B cell (primary cell): ENCODE results near the gene SATB1. TPM values are rescaled to one million over a fixed set of nuclear protein-coding genes. Genes with fewer than 3 reads are reported as not detected.

ENCODE experiments used
- ATAC-seq: fragments of 200-7000 bp; cut with Tn5 transposase; one replicate; pipeline ENCODE4 v1.10.0; 2021; ENCODE audit warnings: low read depth, mild to moderate bottlenecking, moderate number of reproducible peaks, moderate library complexity
- CTCF ChIA-PET: fragments of 350-600 bp; sonication (Branson Sonifier 250); formaldehyde crosslinking; loops from one replicate; lab custom pipeline; 2021; ENCODE audit warnings: antibody characterized with exemption, inconsistent platforms; lab: Charles Lee
- POLR2A ChIA-PET: fragments of 350-600 bp; sonication (Branson Sonifier 250); formaldehyde crosslinking; loops from one replicate; lab custom pipeline; 2021; ENCODE audit warnings: antibody characterized with exemption; lab: Charles Lee
- DNase-seq: peaks from one replicate; pipeline ENCODE4 v3.0.0; 2013
- H2AFZ ChIP-seq: 2 replicates; pipeline ENCODE4 v1.6.1; 2012; ENCODE audit warnings: mild to moderate bottlenecking, low read depth, low read length; ENCODE audit not compliant: insufficient read depth, poor library complexity, severe bottlenecking
- H3K27ac ChIP-seq, 2 donors: 1 replicate in 1 of 2; 2 replicates in 1 of 2; pipeline ENCODE4 v1.5.1; 2012 to 2013; ENCODE audit warnings: low read length in 2 of 2, mild to moderate bottlenecking in 2 of 2, moderate library complexity in 1 of 2
- H3K27me3 ChIP-seq, 4 experiments: fragments of 200-600 bp in 1 of 4; sonication (generic) in 1 of 4; replicated peaks in 1 of 4; 1 replicate in 2 of 4; 2 replicates in 2 of 4; pipeline versions ENCODE4 v1.6.1 to v1.7.0; 2013 to 2016; ENCODE audit warnings: low read length in 3 of 4, mild to moderate bottlenecking in 2 of 4, mixed read lengths in 1 of 4, moderate library complexity in 1 of 4; ENCODE audit not compliant: insufficient read depth in 4 of 4, control insufficient read depth in 3 of 4; ENCODE audit errors: control extremely low read depth in 1 of 4
- H3K36me3 ChIP-seq, 2 experiments: replicated peaks in 1 of 2; 1 replicate in 1 of 2; 2 replicates in 1 of 2; pipeline versions ENCODE4 v1.6.1 to v1.7.1; 2013; ENCODE audit warnings: low read length in 1 of 2; ENCODE audit not compliant: insufficient read depth in 2 of 2, control insufficient read depth in 1 of 2; ENCODE audit errors: control extremely low read depth in 1 of 2, extremely low read depth in 1 of 2
- H3K4me1 ChIP-seq, 2 donors: fragments of 200-600 bp in 1 of 2; sonication (generic) in 1 of 2; 1 replicate in 1 of 2; 2 replicates in 1 of 2; pipeline versions ENCODE4 v1.5.1 to v1.6.1; 2013 to 2017; ENCODE audit warnings: low read length in 2 of 2; ENCODE audit not compliant: control insufficient read depth in 2 of 2, insufficient read depth in 2 of 2
- H3K4me2 ChIP-seq: replicated peaks from 2 replicates; pipeline ENCODE3; 2012; ENCODE audit warnings: mild to moderate bottlenecking, low read depth, low read length; ENCODE audit not compliant: poor library complexity, severe bottlenecking
- H3K4me3 ChIP-seq, 5 experiments: fragments of 200-600 bp in 1 of 5; sonication (generic) in 1 of 5; 1 replicate in 3 of 5; 2 replicates in 2 of 5; pipeline versions ENCODE4 v1.5.1 to v1.7.0; 2011 to 2016; ENCODE audit warnings: low read length in 4 of 5, mild to moderate bottlenecking in 4 of 5, low read depth in 2 of 5, control low read depth in 1 of 5, moderate library complexity in 1 of 5; ENCODE audit not compliant: insufficient read depth in 1 of 5; ENCODE audit errors: control extremely low read depth in 1 of 5, extremely low read depth in 1 of 5
- H3K79me2 ChIP-seq: fragments of 200-600 bp; sonication (generic); one replicate; pipeline ENCODE4 v1.6.0; 2016; ENCODE audit warnings: low read length; ENCODE audit not compliant: control insufficient read depth, insufficient read depth
- H3K9ac ChIP-seq: fragments of 200-600 bp; sonication (generic); 2 replicates; pipeline ENCODE4 v1.6.1; 2017; ENCODE audit warnings: mild to moderate bottlenecking, low read length, moderate library complexity
- H3K9me3 ChIP-seq, 3 donors: one replicate each; pipeline versions ENCODE4 v1.6.1 to v1.7.1; 2013; ENCODE audit warnings: low read length in 2 of 3; ENCODE audit not compliant: control insufficient read depth in 2 of 3, insufficient read depth in 1 of 3; ENCODE audit errors: control extremely low read depth in 1 of 3
- H4K20me1 ChIP-seq: 2 replicates; pipeline ENCODE4 v1.6.0; 2012; ENCODE audit warnings: mild to moderate bottlenecking, low read length; ENCODE audit not compliant: insufficient read depth, control insufficient read depth, poor library complexity, severe bottlenecking
- H3K27ac Mint-ChIP-seq: one replicate; pipeline ENCODE4 v1.8.0; 2021; ENCODE audit warnings: mixed read lengths
- H3K27me3 Mint-ChIP-seq: one replicate; pipeline ENCODE4 v1.8.0; 2021; ENCODE audit warnings: mixed read lengths
- H3K4me1 Mint-ChIP-seq: one replicate; pipeline ENCODE4 v1.8.0; 2021; ENCODE audit warnings: mixed read lengths
- H3K4me3 Mint-ChIP-seq: one replicate; pipeline ENCODE4 v1.8.0; 2021; ENCODE audit warnings: mixed read lengths
- H3K9me3 Mint-ChIP-seq: one replicate; pipeline ENCODE4 v1.8.0; 2022; ENCODE audit warnings: mixed read lengths; ENCODE audit not compliant: insufficient read depth
- EZH2 ChIP-seq: IDR thresholded peaks from 2 replicates; pipeline ENCODE4 v1.6.1; 2012; ENCODE audit warnings: borderline replicate concordance, low read depth, mild to moderate bottlenecking, moderate library complexity, low read length; ENCODE audit not compliant: insufficient read depth, poor library complexity, severe bottlenecking
- WGBS: methylation state at CpG from one replicate; pipeline ENCODE4 v1.1.5; 2013; ENCODE audit warnings: missing lambda C conversion rate; ENCODE audit not compliant: insufficient coverage; 5-methylcytosine and 5-hydroxymethylcytosine counted together
- intact Hi-C: fragments of 100-400 bp; cut with micrococcal nuclease; formaldehyde crosslinking; loops from one replicate; pipeline ENCODE4 v1.10.0; 2022
- polyA plus RNA-seq: library from polyadenylated mRNA; depleted of rRNA; stranded (reverse); fragments of >200 nt; gene quantifications from 2 replicates; pipeline ENCODE4 v1.2.3, GENCODE V29; 2012
- total RNA-seq, 2 donors: library from RNA; stranded (reverse); fragments of 120-200 nt in 1 of 2; gene quantifications; 1 replicate in 1 of 2; 2 replicates in 1 of 2; pipeline versions ENCODE4 v1.2.3 to v1.2.4, GENCODE V29; 2013 to 2022
- TF ChIP-seq, protein P1 (sequence below): fragments of 200-600 bp; IDR thresholded peaks from one replicate; pipeline ENCODE4 v1.8.0; 2022; ENCODE audit warnings: antibody characterized with exemption, mild to moderate bottlenecking

SATB1 gene
- total and polyA plus RNA-seq, 2 donors (not counting 1 experiment from before 2014, with no cell fraction given): 42.3 to 66.5 TPM

DNA sequence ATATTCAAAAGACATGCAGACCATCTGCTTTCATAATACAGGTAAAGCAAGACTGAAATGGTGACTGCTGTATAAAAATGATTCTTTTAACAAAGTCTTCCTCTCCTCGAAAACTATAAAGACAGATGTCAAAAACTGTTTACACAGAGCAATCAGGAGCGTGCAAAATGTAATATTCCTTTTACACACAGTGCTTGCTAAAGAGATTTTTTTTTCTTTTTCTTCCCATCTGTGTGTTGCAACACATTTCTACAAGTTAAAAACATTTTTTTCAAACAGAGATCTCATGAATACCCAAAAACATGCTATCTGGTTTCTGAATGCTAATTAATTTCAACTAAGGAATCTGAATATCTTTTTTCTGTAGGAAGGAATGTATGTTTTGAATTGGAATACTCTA lies 22.1 kb downstream of the SATB1 start:
- Histone ChIP-seq H3K4me3 (no peak overlapping the region), H2AFZ (no peak overlapping the region), H3K36me3 (peaks cover 4 to 5% of the 10 kb centered on the region in 2 experiments), H3K4me1 (no peaks in the 10 kb centered on the region), H3K9ac (no peak overlapping the region), H3K27ac (no peak overlapping the region), H4K20me1 (peaks cover 6% of the 10 kb centered on the region), H3K9me3 (no peaks in the 10 kb centered on the region), H3K27me3 (no peaks in the 10 kb centered on the region), H3K4me2 (no peak overlapping the region), H3K79me2 (peaks cover 5% of the 10 kb centered on the region)
- Mint-ChIP-seq H3K27ac (no peak overlapping the region), H3K4me3 (no peak overlapping the region), H3K4me1 (peaks cover 5% of the 10 kb centered on the region), H3K27me3 (no peaks in the 10 kb centered on the region), H3K9me3 (no peaks in the 10 kb centered on the region)
- ChIA-PET CTCF (interaction anchor here (3.7 kb wide), 1 partner anchor 13 kb away, joined by 15 read pairs; no protein-coding TSS in a partner anchor), POLR2A (no interaction called here)
- TF ChIP-seq, protein P1, sequence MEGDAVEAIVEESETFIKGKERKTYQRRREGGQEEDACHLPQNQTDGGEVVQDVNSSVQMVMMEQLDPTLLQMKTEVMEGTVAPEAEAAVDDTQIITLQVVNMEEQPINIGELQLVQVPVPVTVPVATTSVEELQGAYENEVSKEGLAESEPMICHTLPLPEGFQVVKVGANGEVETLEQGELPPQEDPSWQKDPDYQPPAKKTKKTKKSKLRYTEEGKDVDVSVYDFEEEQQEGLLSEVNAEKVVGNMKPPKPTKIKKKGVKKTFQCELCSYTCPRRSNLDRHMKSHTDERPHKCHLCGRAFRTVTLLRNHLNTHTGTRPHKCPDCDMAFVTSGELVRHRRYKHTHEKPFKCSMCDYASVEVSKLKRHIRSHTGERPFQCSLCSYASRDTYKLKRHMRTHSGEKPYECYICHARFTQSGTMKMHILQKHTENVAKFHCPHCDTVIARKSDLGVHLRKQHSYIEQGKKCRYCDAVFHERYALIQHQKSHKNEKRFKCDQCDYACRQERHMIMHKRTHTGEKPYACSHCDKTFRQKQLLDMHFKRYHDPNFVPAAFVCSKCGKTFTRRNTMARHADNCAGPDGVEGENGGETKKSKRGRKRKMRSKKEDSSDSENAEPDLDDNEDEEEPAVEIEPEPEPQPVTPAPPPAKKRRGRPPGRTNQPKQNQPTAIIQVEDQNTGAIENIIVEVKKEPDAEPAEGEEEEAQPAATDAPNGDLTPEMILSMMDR: no peak
- TF ChIP-seq EZH2: no peak
- intact Hi-C loops: no loop called here
- ATAC-seq (no peak), DNase-seq (no peak)
- WGBS: no CpG with 5 or more reads among the region's 2 CpGs

DNA sequence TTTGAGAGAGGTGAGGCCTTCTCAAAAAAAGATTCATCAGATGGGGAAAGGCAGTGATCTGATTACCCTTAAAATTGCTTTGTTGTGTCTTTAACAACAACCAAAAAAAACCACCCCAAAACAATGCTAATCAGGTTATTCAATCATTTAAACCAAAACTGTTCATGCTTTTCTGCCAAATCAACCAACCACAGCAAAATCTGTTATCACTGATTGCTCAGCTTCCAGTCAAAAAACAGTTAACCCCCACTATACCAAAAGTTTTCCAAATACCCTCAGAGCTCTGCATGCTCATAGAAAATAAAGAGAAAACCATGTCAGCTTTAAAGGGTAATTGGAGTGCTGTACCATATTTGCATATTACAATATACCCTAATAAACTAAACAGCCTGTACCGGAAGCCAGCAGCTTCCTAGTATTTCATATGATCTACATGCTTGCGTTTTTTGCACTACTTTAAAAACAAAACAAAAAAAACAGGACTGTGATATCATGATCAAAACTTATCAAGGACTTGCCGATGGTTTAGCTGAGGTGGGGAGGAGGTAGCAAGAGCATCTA lies 22.8 kb downstream of the SATB1 start:
- Histone ChIP-seq H3K4me1 (no peaks in the 10 kb centered on the region), H3K9ac (no peak overlapping the region), H3K27ac (no peak overlapping the region), H3K4me3 (no peak overlapping the region), H3K79me2 (peaks cover 5% of the 10 kb centered on the region), H2AFZ (no peak overlapping the region), H3K9me3 (no peaks in the 10 kb centered on the region), H4K20me1 (peaks cover 6% of the 10 kb centered on the region), H3K27me3 (no peaks in the 10 kb centered on the region), H3K4me2 (no peak overlapping the region), H3K36me3 (peaks cover 3 to 5% of the 10 kb centered on the region in 2 experiments)
- intact Hi-C loops: no loop called here
- ChIA-PET CTCF (interaction anchor here (1.6 to 1.8 kb wide), 2 partner anchors 12 to 157 kb away, joined by 4 to 8 read pairs; no protein-coding TSS in a partner anchor), POLR2A (no interaction called here)
- H3K27ac Mint-ChIP-seq: no peak overlapping the region
- TF ChIP-seq, protein P1: no peak
- TF ChIP-seq EZH2: no peak
- H3K4me1 Mint-ChIP-seq: peaks cover 5% of the 10 kb centered on the region
- ATAC-seq (no peak), DNase-seq (no peak)
- no peaks in the 10 kb centered on the region for H3K27me3 Mint-ChIP-seq
- H3K9me3 Mint-ChIP-seq: no peaks in the 10 kb centered on the region
- WGBS: no CpG with 5 or more reads among the region's 3 CpGs
- H3K4me3 Mint-ChIP-seq: no peak overlapping the region
